OCI-LY7 (cell line): ENCODE measurements around the gene ENGASE.

ENCODE experiments used
- EZH2phosphoT487 ChIP-seq: fragments of 200-600 bp; sonication (generic); IDR thresholded peaks from 2 replicates; pipeline ENCODE4 v1.6.1; 2018; ENCODE audit warnings: low read depth, borderline replicate concordance, mild to moderate bottlenecking, mixed run types, antibody characterized with exemption, low read length, moderate library complexity, mixed read lengths
- TF ChIP-seq, protein P1 (sequence below): fragments of 200-600 bp; sonication (generic); conservative IDR thresholded peaks from 2 replicates; pipeline ENCODE4 v1.5.1; 2014; ENCODE audit warnings: mild to moderate bottlenecking, antibody characterized with exemption, low read length, moderate library complexity, mixed read lengths

DNA sequence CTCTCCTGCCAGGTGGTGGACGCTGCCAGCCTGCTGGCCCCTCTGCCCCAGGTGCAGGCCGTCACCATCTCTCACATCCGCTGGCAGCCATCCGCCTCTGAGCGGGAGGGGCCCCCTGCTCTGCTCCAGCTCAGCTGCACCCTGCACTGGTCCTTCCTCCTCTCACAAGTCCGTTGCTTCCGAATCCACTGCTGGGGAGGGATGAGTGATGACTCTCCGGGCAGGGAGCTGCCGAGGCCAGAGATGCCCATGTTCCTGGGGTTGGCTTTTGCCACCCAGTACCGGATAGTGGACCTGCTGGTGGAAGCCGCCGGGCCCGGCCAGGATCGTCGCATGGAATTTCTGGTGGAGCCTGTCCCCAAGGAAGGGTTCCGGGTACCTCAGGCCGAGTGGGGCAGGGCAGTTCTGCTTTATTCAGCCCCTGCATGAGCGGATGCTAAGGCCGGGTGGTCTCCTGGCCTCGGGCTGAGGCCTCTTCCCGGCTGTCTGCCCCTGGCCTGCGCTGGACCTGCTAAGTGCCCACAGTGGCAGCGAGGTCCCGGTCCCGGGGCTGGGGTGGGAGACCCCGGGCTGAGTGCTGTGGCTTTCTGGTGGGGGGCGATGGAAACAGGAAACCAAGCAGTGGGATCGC lies 11.4 kb downstream of the ENGASE start:
- TF ChIP-seq, protein P1, sequence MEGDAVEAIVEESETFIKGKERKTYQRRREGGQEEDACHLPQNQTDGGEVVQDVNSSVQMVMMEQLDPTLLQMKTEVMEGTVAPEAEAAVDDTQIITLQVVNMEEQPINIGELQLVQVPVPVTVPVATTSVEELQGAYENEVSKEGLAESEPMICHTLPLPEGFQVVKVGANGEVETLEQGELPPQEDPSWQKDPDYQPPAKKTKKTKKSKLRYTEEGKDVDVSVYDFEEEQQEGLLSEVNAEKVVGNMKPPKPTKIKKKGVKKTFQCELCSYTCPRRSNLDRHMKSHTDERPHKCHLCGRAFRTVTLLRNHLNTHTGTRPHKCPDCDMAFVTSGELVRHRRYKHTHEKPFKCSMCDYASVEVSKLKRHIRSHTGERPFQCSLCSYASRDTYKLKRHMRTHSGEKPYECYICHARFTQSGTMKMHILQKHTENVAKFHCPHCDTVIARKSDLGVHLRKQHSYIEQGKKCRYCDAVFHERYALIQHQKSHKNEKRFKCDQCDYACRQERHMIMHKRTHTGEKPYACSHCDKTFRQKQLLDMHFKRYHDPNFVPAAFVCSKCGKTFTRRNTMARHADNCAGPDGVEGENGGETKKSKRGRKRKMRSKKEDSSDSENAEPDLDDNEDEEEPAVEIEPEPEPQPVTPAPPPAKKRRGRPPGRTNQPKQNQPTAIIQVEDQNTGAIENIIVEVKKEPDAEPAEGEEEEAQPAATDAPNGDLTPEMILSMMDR, result no peak
- TF ChIP-seq EZH2phosphoT487, result no peak
